ENCODE data around the gene SGK1. TPM values are rescaled to one million over a fixed set of nuclear protein-coding genes. Genes with fewer than 3 reads are reported as not detected.

The SGK1 gene
- polyA plus RNA-seq, 1 of the 3 experiments (the other 2 are of a cell fraction) = 440 TPM

DNA sequence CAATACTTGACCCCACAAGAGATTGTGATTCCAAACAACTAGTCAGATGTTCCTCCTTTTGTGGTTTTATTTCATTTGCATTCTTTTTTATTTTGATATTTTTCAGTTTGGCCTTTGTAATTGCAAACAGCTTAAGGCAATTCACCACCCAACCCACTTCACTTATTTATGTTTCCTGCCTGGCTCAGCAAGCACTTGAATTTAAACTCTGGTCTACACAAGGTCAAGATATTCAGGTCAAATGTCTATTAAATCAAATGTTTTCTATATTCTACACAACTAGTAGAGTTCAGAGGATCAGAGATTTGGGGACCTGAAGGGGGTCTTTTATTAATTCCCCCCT lies 100.1 kb downstream of the SGK1 start:
- POLR2A ChIA-PET = no interaction called here
- TF ChIP-seq RAD21 (IDR thresholded peaks at IDR 0.05; ENCODE audit: low read length) (no peak), CTCF (IDR thresholded peaks at IDR 0.05) (no peak), MEF2A (IDR thresholded peaks at IDR 0.05; ENCODE audit: borderline replicate concordance, low read depth) (no peak), RXRA (IDR thresholded peaks at IDR 0.05; ENCODE audit: borderline replicate concordance, low read depth) (no peak), MAX (IDR thresholded peaks at IDR 0.05; ENCODE audit: low read depth) (no peak), POLR2AphosphoS5 (IDR thresholded peaks at IDR 0.05; ENCODE audit: low read depth, low read length) (no peak), MXI1 (IDR thresholded peaks at IDR 0.05; ENCODE audit: low read depth, low read length) (no peak), NRF1 (IDR thresholded peaks at IDR 0.05; ENCODE audit: low read depth, low read length) (no peak), FOSL2 (IDR thresholded peaks at IDR 0.05; ENCODE audit: borderline replicate concordance, low read depth) (no peak), CHD2 (IDR thresholded peaks at IDR 0.05; ENCODE audit: low read length, partially characterized antibody) (no peak), FOXJ3 (CRISPR knock-in tag; IDR thresholded peaks at IDR 0.05) (no peak), TCF12 (IDR thresholded peaks at IDR 0.05) (no peak)
- TF ChIP-seq, protein P1, sequence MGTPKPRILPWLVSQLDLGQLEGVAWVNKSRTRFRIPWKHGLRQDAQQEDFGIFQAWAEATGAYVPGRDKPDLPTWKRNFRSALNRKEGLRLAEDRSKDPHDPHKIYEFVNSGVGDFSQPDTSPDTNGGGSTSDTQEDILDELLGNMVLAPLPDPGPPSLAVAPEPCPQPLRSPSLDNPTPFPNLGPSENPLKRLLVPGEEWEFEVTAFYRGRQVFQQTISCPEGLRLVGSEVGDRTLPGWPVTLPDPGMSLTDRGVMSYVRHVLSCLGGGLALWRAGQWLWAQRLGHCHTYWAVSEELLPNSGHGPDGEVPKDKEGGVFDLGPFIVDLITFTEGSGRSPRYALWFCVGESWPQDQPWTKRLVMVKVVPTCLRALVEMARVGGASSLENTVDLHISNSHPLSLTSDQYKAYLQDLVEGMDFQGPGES (IDR thresholded peaks at IDR 0.05; ENCODE audit: low read depth, low read length) = no peak
- Histone ChIP-seq H3K9me2 (no peaks in the 10 kb centered on the region), H3K9ac (no peak overlapping the region), H3K4me2 (no peak overlapping the region), H3K27ac (ENCODE audit: low read depth in 2 of 2, low read length in 1 of 2) (no peak overlapping the region), H3K4me1 (ENCODE audit: control insufficient read depth in 1 of 2, insufficient read depth in 2 of 2, low read depth in 1 of 2, low read length in 1 of 2) (no peaks in the 10 kb centered on the region), H3K36me3 (replicated peaks in 1 of 2; ENCODE audit: control insufficient read depth in 1 of 2, insufficient read depth in 2 of 2, low read length in 1 of 2) (no peaks in the 10 kb centered on the region), H4K20me1 (ENCODE audit: insufficient read depth) (no peaks in the 10 kb centered on the region), H3K9me3 (no peaks in the 10 kb centered on the region), H2AFZ (ENCODE audit: low read depth) (no peak overlapping the region), H3K27me3 (ENCODE audit: insufficient read depth) (no peaks in the 10 kb centered on the region), H3K4me3 (ENCODE audit: low read depth in 2 of 2, low read length in 1 of 2) (no peak overlapping the region), H3K79me2 (ENCODE audit: insufficient read depth) (no peaks in the 10 kb centered on the region), H3F3A (replicated peaks; ENCODE audit: insufficient read depth) (no peaks in the 10 kb centered on the region)
- no peak for DNase-seq
- CTCF ChIA-PET = no interaction called here

DNA sequence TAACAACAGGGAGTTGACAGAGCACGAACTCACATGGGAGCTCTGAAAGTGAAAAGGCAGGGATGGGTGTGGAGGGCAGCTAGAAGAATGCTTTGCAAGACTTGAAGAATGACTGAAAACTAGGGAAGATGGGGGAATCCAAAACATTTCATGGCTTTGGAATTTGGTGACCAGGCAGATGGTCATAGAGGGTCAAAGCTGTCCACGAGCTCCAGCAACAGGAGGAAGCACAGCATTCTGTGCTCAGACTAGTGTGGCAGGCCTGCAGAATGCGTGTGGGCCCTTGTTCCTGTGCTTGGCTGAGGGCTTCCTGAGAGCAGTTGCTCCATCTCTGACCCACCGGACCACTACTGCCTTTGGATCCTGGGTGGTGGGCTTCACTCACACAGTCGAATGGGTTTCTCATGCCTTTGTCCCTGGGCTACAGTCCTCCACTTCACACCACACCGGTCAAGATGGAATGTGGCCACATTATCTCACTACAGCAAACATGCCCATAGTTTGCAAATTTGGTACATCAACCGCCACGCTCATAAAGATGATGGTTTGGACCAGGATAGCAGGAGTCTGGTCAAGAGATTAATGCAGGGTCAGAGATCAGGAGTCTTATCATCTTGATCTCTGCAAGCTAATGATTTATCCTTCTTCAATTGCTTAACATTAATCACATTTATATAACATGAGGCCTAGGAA lies 100.7 kb downstream of the SGK1 start:
- Histone ChIP-seq H3K36me3 (replicated peaks in 1 of 2; ENCODE audit: control insufficient read depth in 1 of 2, insufficient read depth in 2 of 2, low read length in 1 of 2) (no peaks in the 10 kb centered on the region), H3K9me3 (no peaks in the 10 kb centered on the region), H3K4me1 (ENCODE audit: control insufficient read depth in 1 of 2, insufficient read depth in 2 of 2, low read depth in 1 of 2, low read length in 1 of 2) (no peaks in the 10 kb centered on the region), H4K20me1 (ENCODE audit: insufficient read depth) (no peaks in the 10 kb centered on the region), H2AFZ (ENCODE audit: low read depth) (no peak overlapping the region), H3K9me2 (no peaks in the 10 kb centered on the region), H3K27ac (ENCODE audit: low read depth in 2 of 2, low read length in 1 of 2) (no peak overlapping the region), H3K9ac (no peak overlapping the region), H3K4me2 (no peak overlapping the region), H3F3A (replicated peaks; ENCODE audit: insufficient read depth) (no peaks in the 10 kb centered on the region), H3K79me2 (ENCODE audit: insufficient read depth) (no peaks in the 10 kb centered on the region), H3K4me3 (ENCODE audit: low read depth in 2 of 2, low read length in 1 of 2) (no peak overlapping the region), H3K27me3 (ENCODE audit: insufficient read depth) (no peaks in the 10 kb centered on the region)
- POLR2A ChIA-PET = no interaction called here
- 71% methylated on average over 6 of the region's 8 CpGs for WGBS (ENCODE audit: low lambda C conversion rate)
- no peak for DNase-seq
- TF ChIP-seq CHD2 (IDR thresholded peaks at IDR 0.05; ENCODE audit: low read length, partially characterized antibody) = no peak
- no peak for TF ChIP-seq TAF1 (IDR thresholded peaks at IDR 0.05; ENCODE audit: borderline replicate concordance, low read depth, low read length)
- no peak for TF ChIP-seq RCOR1 (IDR thresholded peaks at IDR 0.05; ENCODE audit: low read length)
- TF ChIP-seq CTCF (IDR thresholded peaks at IDR 0.05) = no peak
- no peak for TF ChIP-seq GATA2 (CRISPR knock-in tag; IDR thresholded peaks at IDR 0.05)
- no peak for TF ChIP-seq TCF12 (IDR thresholded peaks at IDR 0.05)
- TF ChIP-seq USF1 (IDR thresholded peaks at IDR 0.05; ENCODE audit: borderline replicate concordance, low read depth) = no peak
- CTCF ChIA-PET = no interaction called here

All from SK-N-SH (cell line).